IMR-90 (cell line): Measurements from ENCODE around the gene NKAIN4.

Experiments
- BHLHE40 ChIP-seq: fragments of 150-350 bp; IDR thresholded peaks from 2 replicates; pipeline ENCODE4 v1.6.1; 2016; ENCODE audit warnings: mild to moderate bottlenecking, low read depth, low read length
- CEBPB ChIP-seq: IDR thresholded peaks from 2 replicates; pipeline ENCODE4 v1.6.1; 2012; ENCODE audit warnings: low read depth, low read length, improper control_type of control experiment
- ELK1 ChIP-seq: fragments of 150-350 bp; IDR thresholded peaks from 2 replicates; pipeline ENCODE4 v1.6.1; 2016; ENCODE audit warnings: low read depth, mild to moderate bottlenecking, low read length, moderate library complexity, borderline replicate concordance
- FOS ChIP-seq: fragments of 150-350 bp; IDR thresholded peaks from 2 replicates; pipeline ENCODE4 v1.6.1; 2016; ENCODE audit warnings: low read depth, low read length
- MAFK ChIP-seq: IDR thresholded peaks from 2 replicates; pipeline ENCODE4 v1.6.1; 2012; ENCODE audit warnings: low read depth, low read length, improper control_type of control experiment
- MAZ ChIP-seq: IDR thresholded peaks from 2 replicates; pipeline ENCODE4 v1.6.1; 2012; ENCODE audit warnings: low read depth, mild to moderate bottlenecking, low read length, improper control_type of control experiment, moderate library complexity, borderline replicate concordance
- MXI1 ChIP-seq: IDR thresholded peaks from 2 replicates; pipeline ENCODE4 v1.6.1; 2012; ENCODE audit warnings: low read depth, mild to moderate bottlenecking, low read length, moderate library complexity, borderline replicate concordance
- POLR2A ChIP-seq: IDR thresholded peaks from 2 replicates; pipeline ENCODE4 v1.6.1; 2012; ENCODE audit warnings: mild to moderate bottlenecking, low read depth, low read length
- RCOR1 ChIP-seq: IDR thresholded peaks from 2 replicates; pipeline ENCODE4 v1.6.1; 2012; ENCODE audit warnings: mild to moderate bottlenecking, low read length, improper control_type of control experiment; ENCODE audit not compliant: insufficient replicate concordance
- RFX5 ChIP-seq: IDR thresholded peaks from 2 replicates; pipeline ENCODE4 v1.8.0; 2012; ENCODE audit warnings: low read depth, mild to moderate bottlenecking, low read length, moderate library complexity
- USF2 ChIP-seq: fragments of 150-350 bp; IDR thresholded peaks from 2 replicates; pipeline ENCODE4 v1.6.1; 2017; ENCODE audit warnings: mild to moderate bottlenecking, antibody characterized with exemption, low read length, low read depth
- TF ChIP-seq, protein P1 (sequence below): conservative IDR thresholded peaks from 2 replicates; pipeline ENCODE4 v1.5.1; 2012; ENCODE audit warnings: mild to moderate bottlenecking, low read depth, low read length, improper control_type of control experiment

DNA sequence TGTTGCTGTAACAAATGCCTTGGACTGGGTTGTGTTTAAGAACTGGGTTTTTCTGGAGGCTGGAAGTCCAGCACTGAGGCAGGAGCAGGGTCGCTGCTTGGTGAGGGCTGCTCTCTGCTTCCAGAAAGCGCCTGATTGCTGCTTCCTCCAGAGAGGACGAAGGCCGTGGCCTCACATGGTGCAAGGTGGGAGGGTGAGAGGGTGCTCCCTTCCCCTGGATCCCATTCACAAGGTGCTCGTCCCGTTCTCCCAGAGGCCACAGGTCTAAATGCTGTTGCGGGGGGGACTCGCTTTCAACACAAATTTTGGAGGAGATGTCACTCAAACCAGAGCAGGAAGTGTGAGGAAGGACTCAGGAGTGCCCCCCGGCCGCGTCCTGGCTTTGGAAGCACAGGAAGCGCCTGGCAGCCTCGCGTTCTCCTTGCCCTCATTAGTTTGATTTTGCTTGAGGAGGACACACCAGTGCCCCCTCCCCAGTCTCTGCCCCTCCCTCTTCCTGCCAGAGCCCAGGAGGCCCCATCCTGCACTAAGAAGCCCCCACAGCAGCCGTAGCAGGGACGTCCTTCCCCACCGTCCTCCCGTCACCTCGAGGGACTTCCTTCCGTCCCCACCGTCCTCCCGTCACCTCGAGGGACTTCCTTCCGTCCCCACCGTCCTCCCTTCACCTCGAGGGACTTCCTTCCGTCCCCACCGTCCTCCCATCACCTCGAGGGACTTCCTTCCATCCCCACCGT is 7.7 kb upstream of the NKAIN4 start:
- TF ChIP-seq, protein P1, sequence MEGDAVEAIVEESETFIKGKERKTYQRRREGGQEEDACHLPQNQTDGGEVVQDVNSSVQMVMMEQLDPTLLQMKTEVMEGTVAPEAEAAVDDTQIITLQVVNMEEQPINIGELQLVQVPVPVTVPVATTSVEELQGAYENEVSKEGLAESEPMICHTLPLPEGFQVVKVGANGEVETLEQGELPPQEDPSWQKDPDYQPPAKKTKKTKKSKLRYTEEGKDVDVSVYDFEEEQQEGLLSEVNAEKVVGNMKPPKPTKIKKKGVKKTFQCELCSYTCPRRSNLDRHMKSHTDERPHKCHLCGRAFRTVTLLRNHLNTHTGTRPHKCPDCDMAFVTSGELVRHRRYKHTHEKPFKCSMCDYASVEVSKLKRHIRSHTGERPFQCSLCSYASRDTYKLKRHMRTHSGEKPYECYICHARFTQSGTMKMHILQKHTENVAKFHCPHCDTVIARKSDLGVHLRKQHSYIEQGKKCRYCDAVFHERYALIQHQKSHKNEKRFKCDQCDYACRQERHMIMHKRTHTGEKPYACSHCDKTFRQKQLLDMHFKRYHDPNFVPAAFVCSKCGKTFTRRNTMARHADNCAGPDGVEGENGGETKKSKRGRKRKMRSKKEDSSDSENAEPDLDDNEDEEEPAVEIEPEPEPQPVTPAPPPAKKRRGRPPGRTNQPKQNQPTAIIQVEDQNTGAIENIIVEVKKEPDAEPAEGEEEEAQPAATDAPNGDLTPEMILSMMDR, result no peak
- TF ChIP-seq RCOR1, result no peak
- TF ChIP-seq MAFK, result no peak
- no peak for TF ChIP-seq RFX5
- TF ChIP-seq BHLHE40, result no peak
- no peak for TF ChIP-seq POLR2A
- TF ChIP-seq USF2, result no peak
- no peak for TF ChIP-seq MXI1
- TF ChIP-seq FOS, result no peak
- no peak for TF ChIP-seq ELK1
- TF ChIP-seq CEBPB, result no peak
- TF ChIP-seq MAZ, result no peak
